Epithelial cell of prostate (primary cell): Measurements from ENCODE around the gene CIPC.
A peak's percentile ranks its signal among the peaks of the same experiment; 100 is the strongest.

Experiments used
- DNase-seq: peaks from one replicate; pipeline ENCODE4 v3.0.0-alpha.2; 2011; ENCODE audit warnings: low read depth, low spot score
- H3K27ac ChIP-seq: fragments of 450-650 bp; 2 replicates; pipeline ENCODE4 v1.5.1; 2017; ENCODE audit warnings: mild to moderate bottlenecking

CIPC gene

GRCh38 chr14:77098529-77099353 lies 683 bp downstream of the CIPC start:
- no peak for DNase-seq
- H3K27ac ChIP-seq: peak overlapping the region; percentile 90

- no peak for DNase-seq
- no peak overlapping the region for H3K27ac ChIP-seq
Measured at GRCh38 chr14:77099425-77100167, 1.5 kb downstream of the CIPC start.

- no peak for DNase-seq
- H3K27ac ChIP-seq: peak overlapping the region; percentile 20
Measured at GRCh38 chr14:77100961-77101360, 2.9 kb downstream of the CIPC start.

- H3K27ac ChIP-seq: no peak overlapping the region
- DNase-seq: no peak
Measured at GRCh38 chr14:77102154-77102553, 4.1 kb downstream of the CIPC start.

GRCh38 chr14:77103475-77103874 lies 5.4 kb downstream of the CIPC start:
- DNase-seq: no peak
- H3K27ac ChIP-seq: no peak overlapping the region

- no peak for DNase-seq
- H3K27ac ChIP-seq: no peak overlapping the region
Measured at GRCh38 chr14:77103951-77104350, 5.9 kb downstream of the CIPC start.

GRCh38 chr14:77104393-77104792 lies 6.3 kb downstream of the CIPC start:
- H3K27ac ChIP-seq: no peak overlapping the region
- no peak for DNase-seq

GRCh38 chr14:77105145-77105939 lies 7.3 kb downstream of the CIPC start:
- no peak overlapping the region for H3K27ac ChIP-seq
- DNase-seq: no peak

- DNase-seq: no peak
- H3K27ac ChIP-seq: no peak overlapping the region
Measured at GRCh38 chr14:77106666-77107065, 8.6 kb downstream of the CIPC start.

- no peak for DNase-seq
- no peak overlapping the region for H3K27ac ChIP-seq
Measured at GRCh38 chr14:77107228-77107627, 9.2 kb downstream of the CIPC start.

- DNase-seq: no peak
- no peak overlapping the region for H3K27ac ChIP-seq
Measured at GRCh38 chr14:77108753-77109152, 10.7 kb downstream of the CIPC start.

- no peak overlapping the region for H3K27ac ChIP-seq
- no peak for DNase-seq
Measured at GRCh38 chr14:77109656-77110055, 11.6 kb downstream of the CIPC start.

GRCh38 chr14:77110286-77110685 lies 12.2 kb downstream of the CIPC start:
- peak overlapping the region; percentile 56 for H3K27ac ChIP-seq

GRCh38 chr14:77111021-77111420 lies 13.0 kb downstream of the CIPC start:
- DNase-seq: no peak
- peak overlapping the region; percentile 56 for H3K27ac ChIP-seq

More at GRCh38 chr14:77110286-77110685, 12.2 kb downstream of the CIPC start:
- DNase-seq: no peak

- DNase-seq: no peak
- H3K27ac ChIP-seq: no peak overlapping the region
Measured at GRCh38 chr14:77113644-77114043, 15.6 kb downstream of the CIPC start.

- no peak for DNase-seq
- no peak overlapping the region for H3K27ac ChIP-seq
Measured at GRCh38 chr14:77114609-77115008, 16.6 kb downstream of the CIPC start.

- DNase-seq: no peak
- no peak overlapping the region for H3K27ac ChIP-seq
Measured at GRCh38 chr14:77116172-77116817, 18.2 kb downstream of the CIPC start.

GRCh38 chr14:77119851-77120250 lies 21.8 kb downstream of the CIPC start:
- no peak overlapping the region for H3K27ac ChIP-seq

GRCh38 chr14:77120771-77121743 lies 23.0 kb downstream of the CIPC start:
- no peak overlapping the region for H3K27ac ChIP-seq
- DNase-seq: no peak

More at GRCh38 chr14:77119851-77120250, 21.8 kb downstream of the CIPC start:
- DNase-seq: no peak
